Gastroesophageal sphincter (tissue), 4 donors: ENCODE data around the gene ANXA11. TPM values are rescaled to one million over a fixed set of nuclear protein-coding genes. Genes with fewer than 3 reads are reported as not detected.
A peak's percentile ranks its signal among the peaks of the same experiment; 100 is the strongest.
"Not testable (repeated sequence)": the region's sequence is repeated elsewhere in the genome, so short reads cannot be mapped to it uniquely, and the experiment has no call there.

ENCODE experiments used
- ATAC-seq: fragments of 150-250 bp; one replicate; pipeline ENCODE4 v1.9.1; 2016; ENCODE audit warnings: mild to moderate bottlenecking, moderate library complexity
- H3K27ac ChIP-seq, 4 donors: fragments of 200-600 bp; sonication (generic) in 3 of 4; 1 replicate in 3 of 4; 2 replicates in 1 of 4; pipeline ENCODE4 v1.5.1; 2016 to 2019
- H3K27me3 ChIP-seq: fragments of 200-600 bp; sonication (generic); one replicate; pipeline ENCODE4 v1.5.1; 2019
- H3K36me3 ChIP-seq, 2 donors: fragments of 200-600 bp; sonication (generic); one replicate each; pipeline ENCODE4 v1.5.1; 2019; ENCODE audit warnings: control low read depth in 1 of 2
- H3K4me1 ChIP-seq, 3 donors: fragments of 200-600 bp; sonication (generic); 1 replicate in 2 of 3; 2 replicates in 1 of 3; pipeline ENCODE4 v1.5.1; 2016 to 2019; ENCODE audit warnings: control low read depth in 2 of 3
- H3K4me3 ChIP-seq, 2 donors: fragments of 200-600 bp; sonication (generic); one replicate each; pipeline ENCODE4 v1.5.1; 2019; ENCODE audit warnings: mild to moderate bottlenecking in 1 of 2, moderate library complexity in 1 of 2
- H3K9me3 ChIP-seq, 3 donors: fragments of 200-600 bp; sonication (generic); one replicate each; pipeline ENCODE4 v1.5.1; 2017 to 2019; ENCODE audit warnings: control low read depth in 2 of 3
- EP300 ChIP-seq: sonication (generic); formaldehyde crosslinking; IDR thresholded peaks from one replicate; pipeline ENCODE4 v1.6.1; 2017; ENCODE audit warnings: antibody characterized with exemption, mild to moderate bottlenecking
- POLR2A ChIP-seq, 2 donors: fragments of 450-650 bp; IDR thresholded peaks; one replicate each; pipeline ENCODE4 v1.6.1; 2017; ENCODE audit warnings: antibody characterized with exemption in 2 of 2, mild to moderate bottlenecking in 2 of 2, moderate library complexity in 1 of 2
- POLR2AphosphoS5 ChIP-seq: sonication (generic); formaldehyde crosslinking; IDR thresholded peaks from one replicate; pipeline ENCODE4 v1.6.1; 2017; ENCODE audit warnings: antibody characterized with exemption
- WGBS, 2 donors: methylation state at CpG; one replicate each; pipeline ENCODE4 v1.1.5; 2018; ENCODE audit warnings: low coverage in 1 of 2; 5-methylcytosine and 5-hydroxymethylcytosine counted together
- total RNA-seq, 4 donors: library from RNA; depleted of rRNA; stranded (reverse); fragments of >200 nt; gene quantifications; one replicate each; pipeline ENCODE4 v1.1.0, GENCODE V29; 2016
- TF ChIP-seq, protein P1 (sequence below), 4 experiments: fragments of 200-600 bp in 2 of 4; fragments of 450-650 bp in 2 of 4; sonication (generic) in 1 of 4; IDR thresholded peaks; one replicate each; pipeline ENCODE4 v1.5.1; 2017 to 2019; ENCODE audit warnings: antibody characterized with exemption in 4 of 4, mild to moderate bottlenecking in 2 of 4, moderate library complexity in 2 of 4

The ANXA11 gene
- total RNA-seq, 4 donors from 2014 or later: 117 to 225 (median 162) TPM

DNA sequence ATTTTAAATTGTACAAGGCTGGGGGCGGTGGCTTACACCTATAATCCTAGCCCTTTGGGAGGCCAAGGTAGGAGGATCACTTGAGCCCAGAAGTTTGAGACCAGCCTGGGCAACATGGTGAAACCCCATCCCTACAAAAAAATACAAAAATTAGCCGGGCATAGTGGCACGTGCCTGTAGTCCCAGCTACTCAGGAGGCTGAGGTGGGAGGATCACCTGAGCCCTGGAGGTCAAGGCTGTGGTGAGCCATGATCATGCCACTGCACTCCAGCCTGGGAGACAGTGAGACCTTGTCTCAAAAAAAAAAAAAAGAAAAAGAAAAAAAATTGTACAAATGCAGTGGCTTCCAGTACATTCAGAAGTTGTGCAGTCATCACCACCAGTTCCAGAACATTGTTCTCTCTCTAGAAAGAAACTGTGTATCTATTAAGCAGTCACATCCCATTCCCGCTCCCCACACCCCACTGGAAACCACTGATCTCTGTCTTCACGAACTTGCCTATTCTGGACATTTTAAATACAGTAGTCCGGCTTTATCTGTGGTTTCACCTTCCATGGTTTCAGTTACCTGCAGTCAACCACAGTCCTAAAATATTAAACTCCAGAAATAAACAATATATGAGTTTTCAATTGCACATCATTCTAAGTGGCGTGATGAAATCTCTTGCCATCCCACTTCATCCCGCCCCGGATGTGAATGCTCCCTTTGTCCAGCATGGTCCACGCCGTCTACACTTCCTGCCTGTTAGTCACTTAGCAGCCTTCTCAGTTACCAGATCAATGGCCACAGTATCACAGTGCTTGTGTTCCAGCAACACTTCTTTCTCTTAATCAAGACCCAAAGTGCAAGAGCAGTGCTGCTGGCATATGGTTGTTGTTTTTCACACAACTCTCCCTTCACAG, 59.7 kb downstream of the ANXA11 start:
- not testable (repeated sequence) for H3K4me3 ChIP-seq, H3K27me3 ChIP-seq
- Histone ChIP-seq H3K36me3 (peaks cover 0 to 29% of the 10 kb centered on the region in 2 donors), H3K4me1 (peaks cover 5 to 32% (median 16%) of the 10 kb centered on the region in 3 donors), H3K27ac (peak overlapping the region in 3 of 4 donors; percentile 26 to 60 (median 51)), H3K9me3 (peaks cover 0 to 23% (median 0%) of the 10 kb centered on the region in 3 donors)
- peak; percentile 41 for ATAC-seq
- 62 to 63% methylated on average over 7 to 10 of the region's 11 CpGs for WGBS, 2 donors
- peak; percentile 5 for TF ChIP-seq POLR2AphosphoS5

DNA sequence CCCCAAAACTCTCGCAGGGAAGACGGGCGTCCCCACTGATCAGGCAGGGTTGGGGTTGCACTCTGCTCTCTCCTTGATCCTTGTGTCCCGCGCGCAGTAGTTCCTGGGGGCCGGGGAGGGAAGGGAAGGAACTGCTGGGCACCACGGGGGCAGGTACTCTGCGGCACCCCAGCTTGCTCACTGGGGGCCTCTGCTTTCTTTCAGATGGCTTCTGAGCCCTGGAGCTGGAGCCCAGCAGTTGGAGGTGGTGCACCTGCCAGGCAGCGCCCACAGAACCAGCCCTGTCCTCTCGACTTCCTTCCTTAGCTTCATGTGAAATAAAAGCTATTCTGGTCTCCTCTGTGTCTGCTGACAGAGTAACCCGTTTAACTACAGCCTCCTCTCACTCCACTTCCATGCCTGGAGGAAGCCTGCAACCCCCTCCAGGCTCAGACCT, 60.6 kb downstream of the ANXA11 start:
- H3K4me1 ChIP-seq: peaks cover 5 to 32% (median 16%) of the 10 kb centered on the region in 3 donors
- H3K27ac ChIP-seq: peak overlapping the region in 3 of 4 donors; percentile 50 to 60 (median 51)
- H3K27me3 ChIP-seq: peaks cover 3% of the 10 kb centered on the region
- peaks cover 0 to 20% of the 10 kb centered on the region in 2 donors for H3K36me3 ChIP-seq
- no peak for ATAC-seq
- H3K4me3 ChIP-seq: peak overlapping the region in 1 of 2 donors; percentile 30
- WGBS, 2 donors: 21% methylated on average over 3 of the region's 12 CpGs; no CpG with 5 or more reads in 1 of the 2 donors
- H3K9me3 ChIP-seq: peaks cover 0 to 17% (median 0%) of the 10 kb centered on the region in 3 donors
- TF ChIP-seq POLR2A (IDR thresholded peaks at IDR 0.05): no peak
- TF ChIP-seq, protein P1, sequence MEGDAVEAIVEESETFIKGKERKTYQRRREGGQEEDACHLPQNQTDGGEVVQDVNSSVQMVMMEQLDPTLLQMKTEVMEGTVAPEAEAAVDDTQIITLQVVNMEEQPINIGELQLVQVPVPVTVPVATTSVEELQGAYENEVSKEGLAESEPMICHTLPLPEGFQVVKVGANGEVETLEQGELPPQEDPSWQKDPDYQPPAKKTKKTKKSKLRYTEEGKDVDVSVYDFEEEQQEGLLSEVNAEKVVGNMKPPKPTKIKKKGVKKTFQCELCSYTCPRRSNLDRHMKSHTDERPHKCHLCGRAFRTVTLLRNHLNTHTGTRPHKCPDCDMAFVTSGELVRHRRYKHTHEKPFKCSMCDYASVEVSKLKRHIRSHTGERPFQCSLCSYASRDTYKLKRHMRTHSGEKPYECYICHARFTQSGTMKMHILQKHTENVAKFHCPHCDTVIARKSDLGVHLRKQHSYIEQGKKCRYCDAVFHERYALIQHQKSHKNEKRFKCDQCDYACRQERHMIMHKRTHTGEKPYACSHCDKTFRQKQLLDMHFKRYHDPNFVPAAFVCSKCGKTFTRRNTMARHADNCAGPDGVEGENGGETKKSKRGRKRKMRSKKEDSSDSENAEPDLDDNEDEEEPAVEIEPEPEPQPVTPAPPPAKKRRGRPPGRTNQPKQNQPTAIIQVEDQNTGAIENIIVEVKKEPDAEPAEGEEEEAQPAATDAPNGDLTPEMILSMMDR (IDR thresholded peaks at IDR 0.05): no peak
- TF ChIP-seq EP300: no peak
- TF ChIP-seq POLR2AphosphoS5: no peak

DNA sequence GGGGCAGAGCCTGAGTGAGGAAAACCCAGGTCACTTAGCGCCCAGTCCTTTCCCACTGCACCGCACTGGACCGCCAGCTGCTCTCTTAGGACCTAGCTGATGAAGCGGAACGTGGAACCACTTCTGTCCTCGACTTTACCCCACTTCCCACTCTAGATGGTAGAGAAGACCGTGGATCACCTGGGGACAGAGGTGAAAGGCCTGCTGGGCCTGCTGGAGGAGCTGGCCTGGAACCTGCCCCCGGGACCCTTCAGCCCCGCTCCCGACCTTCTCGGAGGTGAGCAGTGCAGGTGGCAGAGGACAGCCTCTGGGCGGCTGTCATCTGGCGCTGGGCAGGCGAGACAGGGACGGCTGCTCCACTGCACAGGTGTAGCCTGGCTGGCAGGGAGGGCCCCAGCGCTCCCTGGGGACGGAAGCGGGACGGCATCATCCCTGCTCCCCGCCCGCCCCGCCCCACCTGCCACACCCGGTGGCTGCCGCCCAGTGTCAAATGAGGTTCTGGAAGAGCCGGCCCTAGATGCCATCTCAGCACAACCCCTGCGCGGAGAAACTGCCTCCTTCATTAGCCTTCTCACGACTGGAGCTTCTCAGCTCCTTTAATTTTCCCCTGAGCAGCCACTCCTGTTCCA, 61.2 kb downstream of the ANXA11 start:
- TF ChIP-seq POLR2A (IDR thresholded peaks at IDR 0.05): no peak
- TF ChIP-seq POLR2AphosphoS5: peak; percentile 22
- peak; percentile 32 for ATAC-seq
- Histone ChIP-seq H3K27ac (peak overlapping the region in 3 of 4 donors; percentile 50 to 60 (median 51)), H3K9me3 (peaks cover 0 to 12% (median 0%) of the 10 kb centered on the region in 3 donors), H3K4me3 (peak overlapping the region in 1 of 2 donors; percentile 30), H3K27me3 (peaks cover 8% of the 10 kb centered on the region), H3K4me1 (peaks cover 5 to 32% (median 16%) of the 10 kb centered on the region in 3 donors), H3K36me3 (peaks cover 0 to 15% of the 10 kb centered on the region in 2 donors)
- WGBS, 2 donors: 29% methylated on average over 6 of the region's 28 CpGs; no CpG with 5 or more reads in 1 of the 2 donors

DNA sequence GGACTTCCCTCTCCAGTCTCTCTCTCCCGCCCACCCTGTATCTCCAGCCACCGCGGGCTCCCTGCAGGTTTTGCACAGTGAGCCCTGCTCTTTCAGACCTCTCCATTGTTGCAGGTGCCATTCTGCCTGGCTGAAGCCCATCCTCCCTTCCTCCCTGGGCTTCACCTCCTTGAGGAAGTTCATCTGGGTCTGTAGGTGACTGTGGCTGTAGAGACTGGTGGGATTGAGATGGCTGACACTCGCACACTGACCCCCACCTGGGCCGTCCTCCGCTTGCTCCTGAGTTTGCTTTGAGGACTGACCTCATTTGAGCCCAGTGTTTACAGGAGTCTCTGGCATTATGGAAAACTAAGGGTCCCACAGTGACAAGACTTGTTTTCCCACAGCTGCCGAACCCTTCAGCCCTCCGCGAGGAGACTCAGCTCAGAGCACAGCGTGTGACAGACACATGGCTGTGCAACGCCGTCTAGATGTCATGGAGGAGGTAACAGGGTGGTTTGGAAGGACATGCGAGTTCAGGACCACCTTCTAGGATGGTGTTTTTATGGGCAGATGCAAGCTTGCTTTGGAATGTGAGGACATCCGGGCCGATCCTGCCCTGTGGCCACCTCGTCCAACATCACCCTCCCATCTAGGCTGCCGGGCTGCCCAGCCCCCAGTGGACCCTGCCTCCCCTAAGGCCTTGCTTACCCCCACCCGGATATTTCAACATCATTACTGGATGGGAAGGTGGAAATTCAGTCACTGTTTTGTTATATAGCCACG, 63.5 kb downstream of the ANXA11 start:
- Histone ChIP-seq H3K9me3 (no peaks in the 10 kb centered on the region), H3K36me3 (no peaks in the 10 kb centered on the region), H3K27ac (peak overlapping the region in 1 of 4 donors; percentile 19), H3K4me3 (no peak overlapping the region), H3K27me3 (peaks cover 29% of the 10 kb centered on the region), H3K4me1 (peaks cover 5 to 49% (median 19%) of the 10 kb centered on the region in 3 donors)
- no peak for ATAC-seq
- TF ChIP-seq, protein P1 (IDR thresholded peaks at IDR 0.05): no peak
- TF ChIP-seq POLR2AphosphoS5: no peak
- TF ChIP-seq POLR2A (IDR thresholded peaks at IDR 0.05): no peak
- no peak for TF ChIP-seq EP300
- 59 to 67% methylated on average over 11 of the region's 19 CpGs for WGBS, 2 donors

DNA sequence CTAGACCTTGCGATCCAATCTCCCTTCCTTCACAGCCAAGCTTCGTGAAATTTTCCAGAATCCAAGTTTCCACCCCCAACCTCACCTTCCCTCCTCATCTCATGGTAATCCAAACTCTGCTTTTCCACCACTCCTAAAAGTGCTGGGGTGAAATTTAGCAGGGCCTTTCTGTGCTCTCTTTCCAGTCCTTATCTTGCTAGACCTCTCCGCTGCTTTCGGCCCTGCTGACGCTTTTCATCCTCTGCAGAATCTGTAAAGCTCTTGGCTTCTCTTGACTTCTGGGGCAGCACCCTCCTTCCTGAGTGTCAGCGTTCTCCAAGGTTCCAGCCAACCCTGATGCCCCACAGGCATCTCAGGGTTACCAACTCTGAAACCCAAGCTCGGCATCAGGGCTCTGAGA, 65.1 kb downstream of the ANXA11 start:
- TF ChIP-seq, protein P1 (IDR thresholded peaks at IDR 0.05): no peak
- TF ChIP-seq EP300: no peak
- no peak for TF ChIP-seq POLR2AphosphoS5
- H3K4me1 ChIP-seq: peaks cover 5 to 62% (median 22%) of the 10 kb centered on the region in 3 donors
- peaks cover 40% of the 10 kb centered on the region for H3K27me3 ChIP-seq
- no peak overlapping the region for H3K27ac ChIP-seq
- 85 to 88% methylated on average over 5 to 6 of the region's 7 CpGs for WGBS, 2 donors
- H3K4me3 ChIP-seq: no peak overlapping the region
- no peaks in the 10 kb centered on the region for H3K36me3 ChIP-seq
- no peak for ATAC-seq
- no peaks in the 10 kb centered on the region for H3K9me3 ChIP-seq
